HL-60/S4 treated with retinoic acid at 250 ng/mL for 4 days and 3 days (cell line): Measurements from ENCODE around the gene MED28.
"Not testable (repeated sequence)": the region's sequence is repeated elsewhere in the genome, so short reads cannot be mapped to it uniquely, and the experiment has no call there.

Experiments used
- in situ Hi-C: fragments of 300-500 bp; cut with MboI; formaldehyde crosslinking; loops from 2 replicates; pipeline ENCODE4 v1.7.0; 2022; ENCODE audit warnings: low sequenced_read_pairs

The MED28 gene

GRCh38 chr4:17616283-17616682, 1.8 kb downstream of the MED28 start:
- in situ Hi-C loops, result no loop called here

- in situ Hi-C loops, result no loop called here
Measured at GRCh38 chr4:17618926-17619325, 4.5 kb downstream of the MED28 start.

GRCh38 chr4:17619416-17620105, 5.1 kb downstream of the MED28 start:
- in situ Hi-C loops, result no loop called here

- in situ Hi-C loops, result no loop called here
Measured at GRCh38 chr4:17623451-17624001, 9.1 kb downstream of the MED28 start.

GRCh38 chr4:17624821-17625220, 10.4 kb downstream of the MED28 start:
- in situ Hi-C loops, result no loop called here

- in situ Hi-C loops, result no loop called here
Measured at GRCh38 chr4:17630228-17630627, 15.8 kb downstream of the MED28 start.

- in situ Hi-C loops, result no loop called here
Measured at GRCh38 chr4:17633600-17633999, 19.2 kb downstream of the MED28 start.

GRCh38 chr4:17635056-17635455, 20.6 kb downstream of the MED28 start:
- in situ Hi-C loops, result no loop called here

GRCh38 chr4:17636341-17636695, 21.9 kb downstream of the MED28 start:
- in situ Hi-C loops, result no loop called here

GRCh38 chr4:17636696-17637622, 22.5 kb downstream of the MED28 start:
- in situ Hi-C loops, result no loop called here

GRCh38 chr4:17639136-17639535, 24.7 kb downstream of the MED28 start:
- in situ Hi-C loops, result no loop called here

- in situ Hi-C loops, result no loop called here
Measured at GRCh38 chr4:17642398-17642783, 27.9 kb downstream of the MED28 start.

GRCh38 chr4:17646693-17647092, 32.3 kb downstream of the MED28 start:
- in situ Hi-C loops, result no loop called here

GRCh38 chr4:17647176-17647806, 32.9 kb downstream of the MED28 start:
- in situ Hi-C loops, result no loop called here

- in situ Hi-C loops, result no loop called here
Measured at GRCh38 chr4:17647927-17648326, 33.5 kb downstream of the MED28 start.

- in situ Hi-C loops, result no loop called here
Measured at GRCh38 chr4:17650406-17650805, 36.0 kb downstream of the MED28 start.

GRCh38 chr4:17654701-17655100, 40.3 kb downstream of the MED28 start:
- in situ Hi-C loops, result no loop called here

GRCh38 chr4:17657090-17657489, 42.6 kb downstream of the MED28 start:
- in situ Hi-C loops, result no loop called here

GRCh38 chr4:17657849-17658248, 43.4 kb downstream of the MED28 start:
- in situ Hi-C loops, result no loop called here

- in situ Hi-C loops, result not testable (repeated sequence)
Measured at GRCh38 chr4:17659196-17659595, 44.8 kb downstream of the MED28 start.

GRCh38 chr4:17662694-17663093, 48.3 kb downstream of the MED28 start:
- in situ Hi-C loops, result no loop called here
